Stomach (tissue), 9 donors: ENCODE data around the gene DTX3. TPM values are rescaled to one million over a fixed set of nuclear protein-coding genes. Genes with fewer than 3 reads are reported as not detected.

Experiments used
- DNase-seq, 2 donors: peaks; one replicate each; pipeline versions ENCODE4 v3.0.0 to v3.0.0-alpha.2; 2013 to 2019
- H3K27ac ChIP-seq, 5 donors: fragments of 200-600 bp in 4 of 5; sonication (generic) in 4 of 5; one replicate each; pipeline ENCODE4 v1.5.1; 2013 to 2019; ENCODE audit warnings: mild to moderate bottlenecking in 1 of 5, moderate library complexity in 1 of 5
- H3K27me3 ChIP-seq, 3 donors: fragments of 200-600 bp; sonication (generic); one replicate each; pipeline ENCODE4 v1.5.1; 2017 to 2019; ENCODE audit warnings: mixed run types in 1 of 3
- H3K36me3 ChIP-seq, 4 donors: fragments of 200-600 bp; sonication (generic); 1 replicate in 3 of 4; 2 replicates in 1 of 4; pipeline ENCODE4 v1.5.1; 2016 to 2019
- H3K4me1 ChIP-seq, 4 donors: fragments of 200-600 bp; sonication (generic); one replicate each; pipeline ENCODE4 v1.5.1; 2016 to 2019
- H3K4me3 ChIP-seq, 4 donors: fragments of 200-600 bp; sonication (generic) in 3 of 4; one replicate each; pipeline ENCODE4 v1.5.1; 2016 to 2019; ENCODE audit warnings: mild to moderate bottlenecking in 1 of 4
- H3K9me3 ChIP-seq, 4 donors: fragments of 200-600 bp; sonication (generic); one replicate each; pipeline ENCODE4 v1.5.1; 2016 to 2019
- EP300 ChIP-seq: sonication (generic); formaldehyde crosslinking; IDR thresholded peaks from one replicate; pipeline ENCODE4 v1.6.1; 2017; ENCODE audit warnings: antibody characterized with exemption
- POLR2A ChIP-seq, 4 donors: fragments of 450-650 bp; IDR thresholded peaks; one replicate each; pipeline ENCODE4 v1.6.1; 2016; ENCODE audit warnings: antibody characterized with exemption in 4 of 4, control low read depth in 2 of 4, mild to moderate bottlenecking in 1 of 4, moderate library complexity in 1 of 4
- POLR2AphosphoS5 ChIP-seq, 3 donors: sonication (generic); formaldehyde crosslinking; IDR thresholded peaks; one replicate each; pipeline ENCODE4 v1.6.1; 2016; ENCODE audit warnings: antibody characterized with exemption in 3 of 3
- WGBS, 5 donors: extraction: QIAGEN DNeasy Blood & Tissue Kit in 3 of 5; methylation state at CpG; one replicate each; pipeline versions ENCODE4 v1.1.5 to v1.1.7; 2013 to 2018; 5-methylcytosine and 5-hydroxymethylcytosine counted together
- intact Hi-C: fragments of 100-400 bp; cut with DNase I; formaldehyde crosslinking; loops from one replicate; pipeline ENCODE4 v1.15.1; 2023; ENCODE audit warnings: low total_unique reads
- polyA plus RNA-seq, 3 donors: library from polyadenylated mRNA; stranded (reverse); fragments of 200-250 nt; gene quantifications; one replicate each; pipeline ENCODE4 v1.2.3, GENCODE V29; 2013
- total RNA-seq, 5 donors: library from RNA; depleted of rRNA; stranded (reverse); fragments of >200 nt; gene quantifications; one replicate each; pipeline versions ENCODE4 v1.1.0 to v1.2.3, GENCODE V29; 2014 to 2016
- TF ChIP-seq, protein P1 (sequence below), 7 experiments: fragments of 450-650 bp in 4 of 7; fragments of 200-600 bp in 3 of 7; sonication (generic) in 3 of 7; IDR thresholded peaks; one replicate each; pipeline ENCODE4 v1.5.1; 2016 to 2019; ENCODE audit warnings: antibody characterized with exemption in 7 of 7, control low read depth in 2 of 7, mild to moderate bottlenecking in 1 of 7
- donor health status: healthy with polysubstance abuse.
- donor health status: Bipolar disorder and iron deficiency.
- donor health status: healthy.

Gene DTX3
- total and polyA plus RNA-seq, 8 donors, result 5.2 to 49.6 (median 15.9) TPM

DNA sequence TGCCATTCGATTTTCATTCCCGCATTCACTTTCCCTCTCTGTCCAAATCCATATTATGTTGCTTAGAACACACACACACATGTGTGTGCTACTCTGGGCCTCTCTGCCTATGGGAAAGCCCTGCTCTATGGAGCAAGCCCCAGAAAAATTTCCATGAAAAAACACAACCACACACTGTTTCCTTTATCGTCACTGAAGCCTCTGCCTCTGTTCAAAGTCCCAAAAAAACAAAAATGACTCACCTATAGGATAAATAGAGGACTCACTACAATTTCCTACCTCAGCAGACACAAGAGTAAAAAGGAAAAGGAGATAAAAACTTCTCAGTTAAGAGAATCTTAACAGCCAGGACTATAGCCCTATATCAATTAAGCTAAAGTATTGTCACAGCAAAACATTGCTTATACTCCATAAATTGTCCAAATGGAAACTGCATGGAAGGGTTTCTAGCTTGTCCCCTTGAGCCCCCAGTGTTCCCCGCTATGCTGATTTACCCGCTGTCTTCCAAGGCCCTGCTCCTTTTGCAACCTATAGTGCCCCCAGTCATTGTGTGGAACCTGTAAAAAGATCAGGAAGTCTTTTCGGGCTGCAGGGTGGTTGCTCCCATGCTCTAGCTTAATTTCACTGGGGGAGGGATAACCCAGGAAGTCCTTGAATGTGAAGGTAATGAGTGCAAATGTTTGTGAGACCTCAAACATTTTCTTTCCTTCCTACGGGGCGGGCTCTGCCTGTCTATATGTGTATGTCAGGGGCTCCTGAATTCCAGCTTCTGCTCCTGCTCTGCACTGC lies 24.8 kb upstream of the DTX3 start:
- Histone ChIP-seq H3K9me3 (no peaks in the 10 kb centered on the region), H3K27me3 (peaks cover 0 to 2% (median 0%) of the 10 kb centered on the region in 3 donors), H3K4me1 (no peaks in the 10 kb centered on the region), H3K27ac (no peak overlapping the region), H3K4me3 (no peak overlapping the region), H3K36me3 (peaks cover 0 to 15% (median 4%) of the 10 kb centered on the region in 4 donors)
- no peak for TF ChIP-seq EP300
- no peak for TF ChIP-seq POLR2AphosphoS5 (IDR thresholded peaks at IDR 0.05)
- no peak for TF ChIP-seq POLR2A (IDR thresholded peaks at IDR 0.05)
- TF ChIP-seq, protein P1, sequence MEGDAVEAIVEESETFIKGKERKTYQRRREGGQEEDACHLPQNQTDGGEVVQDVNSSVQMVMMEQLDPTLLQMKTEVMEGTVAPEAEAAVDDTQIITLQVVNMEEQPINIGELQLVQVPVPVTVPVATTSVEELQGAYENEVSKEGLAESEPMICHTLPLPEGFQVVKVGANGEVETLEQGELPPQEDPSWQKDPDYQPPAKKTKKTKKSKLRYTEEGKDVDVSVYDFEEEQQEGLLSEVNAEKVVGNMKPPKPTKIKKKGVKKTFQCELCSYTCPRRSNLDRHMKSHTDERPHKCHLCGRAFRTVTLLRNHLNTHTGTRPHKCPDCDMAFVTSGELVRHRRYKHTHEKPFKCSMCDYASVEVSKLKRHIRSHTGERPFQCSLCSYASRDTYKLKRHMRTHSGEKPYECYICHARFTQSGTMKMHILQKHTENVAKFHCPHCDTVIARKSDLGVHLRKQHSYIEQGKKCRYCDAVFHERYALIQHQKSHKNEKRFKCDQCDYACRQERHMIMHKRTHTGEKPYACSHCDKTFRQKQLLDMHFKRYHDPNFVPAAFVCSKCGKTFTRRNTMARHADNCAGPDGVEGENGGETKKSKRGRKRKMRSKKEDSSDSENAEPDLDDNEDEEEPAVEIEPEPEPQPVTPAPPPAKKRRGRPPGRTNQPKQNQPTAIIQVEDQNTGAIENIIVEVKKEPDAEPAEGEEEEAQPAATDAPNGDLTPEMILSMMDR (IDR thresholded peaks at IDR 0.05), result no peak
- intact Hi-C loops, result loop anchor here (5.0 kb wide), 1 partner anchor 42 kb away; no protein-coding TSS in a partner anchor
- DNase-seq, result no peak
- 75 to 85% (median 83%) methylated on average over 8 of the region's 8 CpGs for WGBS, 5 donors

DNA sequence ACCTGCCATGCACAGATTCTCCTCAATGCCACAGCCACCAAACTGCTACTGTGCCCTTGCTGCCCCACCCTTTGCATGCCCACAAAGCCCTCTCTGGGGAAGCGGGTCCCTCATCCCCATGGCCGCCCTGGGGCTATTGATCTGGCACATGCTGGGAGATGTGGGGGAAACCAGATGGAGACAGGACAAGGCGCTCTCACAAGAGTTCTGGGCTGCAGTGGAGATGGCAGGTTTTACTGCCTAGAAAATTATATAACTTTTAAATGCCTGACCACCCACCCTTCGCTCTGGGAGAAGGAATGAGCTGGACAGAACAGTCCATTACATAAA lies 24.2 kb upstream of the DTX3 start:
- peaks cover 0 to 11% (median 4%) of the 10 kb centered on the region in 4 donors for H3K36me3 ChIP-seq
- peaks cover 0 to 7% (median 0%) of the 10 kb centered on the region in 3 donors for H3K27me3 ChIP-seq
- no peaks in the 10 kb centered on the region for H3K4me1 ChIP-seq
- no peak for DNase-seq
- intact Hi-C loops, result loop anchor here (5.0 kb wide), 1 partner anchor 42 kb away; no protein-coding TSS in a partner anchor
- no peak overlapping the region for H3K4me3 ChIP-seq
- WGBS, 5 donors, result 85 to 93% (median 89%) methylated on average over 4 of the region's 4 CpGs
- no peaks in the 10 kb centered on the region for H3K9me3 ChIP-seq
- TF ChIP-seq, protein P1 (IDR thresholded peaks at IDR 0.05), result no peak
- TF ChIP-seq EP300 (no peak), POLR2A (IDR thresholded peaks at IDR 0.05) (no peak), POLR2AphosphoS5 (IDR thresholded peaks at IDR 0.05) (no peak)
- no peak overlapping the region for H3K27ac ChIP-seq

DNA sequence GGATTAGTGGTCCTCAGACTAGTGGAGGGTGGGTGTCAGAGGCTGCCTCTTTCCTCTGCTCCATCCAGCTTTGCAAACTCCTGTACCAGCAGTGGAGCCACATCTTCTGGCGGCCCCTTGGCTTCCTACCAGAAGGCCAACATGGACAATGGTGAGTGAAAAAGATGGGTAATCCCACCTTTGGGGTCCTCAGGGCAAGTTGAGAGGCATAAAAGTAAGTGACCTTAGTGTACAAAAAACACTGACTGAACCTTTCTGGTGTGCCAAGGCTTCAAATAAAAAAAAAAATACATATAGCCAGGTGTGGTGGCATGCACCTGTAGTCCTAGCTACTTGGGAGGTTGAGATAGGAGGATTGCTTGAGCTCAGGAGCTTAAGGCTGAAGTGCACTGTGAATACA lies 22.8 kb upstream of the DTX3 start:
- no peaks in the 10 kb centered on the region for H3K4me1 ChIP-seq
- no peaks in the 10 kb centered on the region for H3K9me3 ChIP-seq
- peaks cover 0 to 5% (median 2%) of the 10 kb centered on the region in 4 donors for H3K36me3 ChIP-seq
- WGBS, 5 donors, result 80 to 100% (median 94%) methylated on average over 1 of the region's 1 CpG
- TF ChIP-seq POLR2AphosphoS5 (IDR thresholded peaks at IDR 0.05), result no peak
- no peak for TF ChIP-seq POLR2A (IDR thresholded peaks at IDR 0.05)
- TF ChIP-seq EP300, result no peak
- TF ChIP-seq, protein P1 (IDR thresholded peaks at IDR 0.05), result no peak
- peaks cover 0 to 9% (median 0%) of the 10 kb centered on the region in 3 donors for H3K27me3 ChIP-seq
- intact Hi-C loops, result loop anchor here (5.0 kb wide), 1 partner anchor 40 kb away; no protein-coding TSS in a partner anchor
- no peak overlapping the region for H3K4me3 ChIP-seq
- no peak overlapping the region for H3K27ac ChIP-seq
- no peak for DNase-seq

DNA sequence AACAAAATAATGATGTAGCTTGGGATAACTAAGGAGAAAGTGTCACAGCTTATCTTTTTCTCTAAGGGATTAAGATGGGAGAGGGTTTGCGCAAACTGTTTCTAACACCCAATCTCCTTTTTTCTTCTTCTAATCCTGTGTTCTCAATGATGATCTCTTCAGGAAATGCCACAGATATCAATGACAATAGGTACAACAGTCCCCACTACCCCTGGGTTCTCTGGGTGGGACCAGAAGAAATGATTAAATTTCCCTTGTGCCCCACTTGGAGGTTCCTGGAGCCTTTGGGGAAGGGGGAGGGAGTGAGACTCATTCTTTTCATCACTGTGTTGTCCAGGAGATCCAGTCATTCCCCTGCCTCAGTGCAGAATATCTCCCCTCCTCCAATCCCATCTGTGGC lies 22.2 kb upstream of the DTX3 start:
- WGBS, 5 donors, result 92 to 100% (median 100%) methylated on average over 1 of the region's 1 CpG
- intact Hi-C loops, result loop anchor here (5.0 kb wide), 1 partner anchor 40 kb away; no protein-coding TSS in a partner anchor
- H3K36me3 ChIP-seq, result peaks cover 0 to 5% (median 2%) of the 10 kb centered on the region in 4 donors

More for the DNA sequence above, 22.2 kb upstream of the DTX3 start:
- DNase-seq, result no peak
- Histone ChIP-seq H3K4me3 (no peak overlapping the region), H3K4me1 (no peaks in the 10 kb centered on the region), H3K9me3 (no peaks in the 10 kb centered on the region), H3K27ac (no peak overlapping the region), H3K27me3 (peaks cover 0 to 9% (median 0%) of the 10 kb centered on the region in 3 donors)
- TF ChIP-seq EP300, result no peak
- no peak for TF ChIP-seq POLR2AphosphoS5 (IDR thresholded peaks at IDR 0.05)
- no peak for TF ChIP-seq POLR2A (IDR thresholded peaks at IDR 0.05)
- TF ChIP-seq, protein P1 (IDR thresholded peaks at IDR 0.05), result no peak
